Esophagus muscularis mucosa (tissue), 4 donors: ENCODE measurements around the gene RNF145. TPM values are rescaled to one million over a fixed set of nuclear protein-coding genes. Genes with fewer than 3 reads are reported as not detected.

ENCODE experiments used
- DNase-seq: peaks from one replicate; pipeline ENCODE4 v3.0.0-alpha.2; 2017; ENCODE audit errors: extremely low spot score
- H3K27ac ChIP-seq, 4 donors: fragments of 200-600 bp; sonication (generic); replicated peaks in 1 of 4; 1 replicate in 3 of 4; 2 replicates in 1 of 4; pipeline ENCODE4 v1.5.1; 2016 to 2019; ENCODE audit warnings: mild to moderate bottlenecking in 1 of 4
- H3K27me3 ChIP-seq, 4 donors: fragments of 200-600 bp; sonication (generic); one replicate each; pipeline versions ENCODE4 v1.5.1 to v1.6.0; 2016 to 2019
- H3K36me3 ChIP-seq, 4 donors: fragments of 200-600 bp; sonication (generic); one replicate each; pipeline ENCODE4 v1.5.1; 2016 to 2019
- H3K4me1 ChIP-seq, 4 donors: fragments of 200-600 bp; sonication (generic); one replicate each; pipeline ENCODE4 v1.5.1; 2016 to 2019
- H3K4me3 ChIP-seq, 4 donors: fragments of 200-600 bp; sonication (generic); 1 replicate in 2 of 4; 2 replicates in 2 of 4; pipeline ENCODE4 v1.5.1; 2016 to 2019; ENCODE audit warnings: mild to moderate bottlenecking in 4 of 4, moderate library complexity in 1 of 4
- H3K9me3 ChIP-seq, 4 donors: fragments of 200-600 bp; sonication (generic); 1 replicate in 3 of 4; 2 replicates in 1 of 4; pipeline ENCODE4 v1.5.1; 2016 to 2019
- EP300 ChIP-seq: sonication (generic); formaldehyde crosslinking; IDR thresholded peaks from one replicate; pipeline ENCODE4 v1.6.1; 2017; ENCODE audit warnings: antibody characterized with exemption
- POLR2A ChIP-seq: fragments of 450-650 bp; IDR thresholded peaks from one replicate; pipeline ENCODE4 v1.6.1; 2017; ENCODE audit warnings: antibody characterized with exemption, moderate library complexity, mild to moderate bottlenecking, low read depth
- POLR2AphosphoS5 ChIP-seq, 2 donors: sonication (generic); formaldehyde crosslinking; IDR thresholded peaks; one replicate each; pipeline ENCODE4 v1.6.1; 2017; ENCODE audit warnings: antibody characterized with exemption in 2 of 2
- WGBS: methylation state at CpG from one replicate; pipeline ENCODE4 v1.1.5; 2018; 5-methylcytosine and 5-hydroxymethylcytosine counted together
- intact Hi-C: fragments of 100-400 bp; cut with DNase I; formaldehyde crosslinking; loops from one replicate; pipeline ENCODE4 v1.15.1; 2023
- total RNA-seq, 4 donors: library from RNA; depleted of rRNA; stranded (reverse); fragments of >200 nt; gene quantifications; one replicate each; pipeline versions ENCODE4 v1.1.0 to v1.2.1, GENCODE V29; 2016
- TF ChIP-seq, protein P1 (sequence below), 3 experiments: fragments of 200-600 bp in 2 of 3; fragments of 450-650 bp in 1 of 3; sonication (generic) in 2 of 3; IDR thresholded peaks; one replicate each; pipeline ENCODE4 v1.5.1; 2017 to 2019; ENCODE audit warnings: antibody characterized with exemption in 3 of 3, mild to moderate bottlenecking in 2 of 3, moderate library complexity in 1 of 3

RNF145 gene, protein sequence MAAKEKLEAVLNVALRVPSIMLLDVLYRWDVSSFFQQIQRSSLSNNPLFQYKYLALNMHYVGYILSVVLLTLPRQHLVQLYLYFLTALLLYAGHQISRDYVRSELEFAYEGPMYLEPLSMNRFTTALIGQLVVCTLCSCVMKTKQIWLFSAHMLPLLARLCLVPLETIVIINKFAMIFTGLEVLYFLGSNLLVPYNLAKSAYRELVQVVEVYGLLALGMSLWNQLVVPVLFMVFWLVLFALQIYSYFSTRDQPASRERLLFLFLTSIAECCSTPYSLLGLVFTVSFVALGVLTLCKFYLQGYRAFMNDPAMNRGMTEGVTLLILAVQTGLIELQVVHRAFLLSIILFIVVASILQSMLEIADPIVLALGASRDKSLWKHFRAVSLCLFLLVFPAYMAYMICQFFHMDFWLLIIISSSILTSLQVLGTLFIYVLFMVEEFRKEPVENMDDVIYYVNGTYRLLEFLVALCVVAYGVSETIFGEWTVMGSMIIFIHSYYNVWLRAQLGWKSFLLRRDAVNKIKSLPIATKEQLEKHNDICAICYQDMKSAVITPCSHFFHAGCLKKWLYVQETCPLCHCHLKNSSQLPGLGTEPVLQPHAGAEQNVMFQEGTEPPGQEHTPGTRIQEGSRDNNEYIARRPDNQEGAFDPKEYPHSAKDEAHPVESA
- total RNA-seq: 10 to 100 TPM; 50.5 to 84.1 (median 63.9) TPM

DNA sequence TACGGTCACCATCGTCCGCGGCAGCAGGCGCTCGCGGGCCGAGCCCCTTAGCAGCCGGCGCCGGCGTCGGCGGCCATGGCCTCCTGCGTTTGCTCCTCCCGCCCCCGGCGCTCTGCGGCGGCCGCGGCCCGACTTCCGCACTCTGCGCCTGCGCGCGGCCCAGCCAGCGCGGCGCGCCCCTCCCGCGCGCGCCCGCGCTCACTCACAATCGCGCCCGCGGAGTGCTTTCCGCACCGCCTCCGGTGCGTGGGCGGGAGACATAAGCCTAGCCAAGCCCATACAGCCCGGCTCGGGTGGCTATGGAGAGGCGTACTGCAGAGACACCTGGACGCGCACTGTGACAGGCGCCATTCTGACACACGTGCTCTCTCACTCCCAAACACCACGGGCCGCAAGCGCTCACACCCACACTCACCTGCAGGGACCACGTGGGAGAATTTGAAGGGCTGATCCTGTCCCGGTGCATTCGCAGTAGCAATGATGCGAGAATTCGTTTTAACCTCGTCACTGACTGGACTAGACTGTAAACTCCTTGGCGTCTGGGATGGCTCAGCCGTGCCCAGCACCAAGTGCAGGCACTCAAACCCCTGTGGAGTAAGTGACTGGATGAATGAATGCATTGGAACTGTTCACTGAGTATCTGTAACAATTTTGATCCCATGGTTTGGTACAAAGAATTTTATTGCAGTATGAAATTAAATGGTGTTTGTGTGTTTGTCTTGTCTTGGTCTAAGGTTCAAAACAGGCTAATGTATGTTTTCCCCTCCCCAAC, at the start of gene RNF145:
TSS of gene RNF145 (minus strand) at position 116 of the 772 bp plus-strand sequence. CDS start 5,936 bp downstream, outside the sequence.
- TF ChIP-seq POLR2AphosphoS5 (IDR thresholded peaks at IDR 0.05) (peak; percentile 33 to 59), POLR2A (no peak), EP300 (no peak)
- TF ChIP-seq, protein P1, sequence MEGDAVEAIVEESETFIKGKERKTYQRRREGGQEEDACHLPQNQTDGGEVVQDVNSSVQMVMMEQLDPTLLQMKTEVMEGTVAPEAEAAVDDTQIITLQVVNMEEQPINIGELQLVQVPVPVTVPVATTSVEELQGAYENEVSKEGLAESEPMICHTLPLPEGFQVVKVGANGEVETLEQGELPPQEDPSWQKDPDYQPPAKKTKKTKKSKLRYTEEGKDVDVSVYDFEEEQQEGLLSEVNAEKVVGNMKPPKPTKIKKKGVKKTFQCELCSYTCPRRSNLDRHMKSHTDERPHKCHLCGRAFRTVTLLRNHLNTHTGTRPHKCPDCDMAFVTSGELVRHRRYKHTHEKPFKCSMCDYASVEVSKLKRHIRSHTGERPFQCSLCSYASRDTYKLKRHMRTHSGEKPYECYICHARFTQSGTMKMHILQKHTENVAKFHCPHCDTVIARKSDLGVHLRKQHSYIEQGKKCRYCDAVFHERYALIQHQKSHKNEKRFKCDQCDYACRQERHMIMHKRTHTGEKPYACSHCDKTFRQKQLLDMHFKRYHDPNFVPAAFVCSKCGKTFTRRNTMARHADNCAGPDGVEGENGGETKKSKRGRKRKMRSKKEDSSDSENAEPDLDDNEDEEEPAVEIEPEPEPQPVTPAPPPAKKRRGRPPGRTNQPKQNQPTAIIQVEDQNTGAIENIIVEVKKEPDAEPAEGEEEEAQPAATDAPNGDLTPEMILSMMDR (IDR thresholded peaks at IDR 0.05): no peak
- DNase-seq: peak; percentile 95
- 11% methylated on average over 5 of the region's 65 CpGs for WGBS
- H3K9me3 ChIP-seq: no peaks in the 10 kb centered on the region
- intact Hi-C loops: loop anchor here (2.0 kb wide), 1 partner anchor 53 kb away; the partner anchor contains the start of gene UBLCP1
- H3K4me3 ChIP-seq: peak within 1 kb of the TSS; percentile 96 to 99 (median 98)
- peaks cover 30 to 37% (median 36%) of the 10 kb centered on the region in 4 donors for H3K4me1 ChIP-seq
- H3K27ac ChIP-seq: peak within 1 kb of the TSS; percentile 94 to 98 (median 96)
- H3K36me3 ChIP-seq: no peaks in the 10 kb centered on the region
- no peaks in the 10 kb centered on the region for H3K27me3 ChIP-seq

- peaks cover 0 to 8% (median 8%) of the 10 kb centered on the region in 4 donors for H3K4me1 ChIP-seq
- TF ChIP-seq POLR2AphosphoS5 (IDR thresholded peaks at IDR 0.05): no peak
- no peak for TF ChIP-seq EP300
- no peak for TF ChIP-seq POLR2A
- TF ChIP-seq, protein P1 (IDR thresholded peaks at IDR 0.05): no peak
- no peaks in the 10 kb centered on the region for H3K36me3 ChIP-seq
- H3K27ac ChIP-seq: no peak overlapping the region
- H3K27me3 ChIP-seq: peaks cover 0 to 28% (median 0%) of the 10 kb centered on the region in 4 donors
- H3K4me3 ChIP-seq: no peak overlapping the region
- 91% methylated on average over 2 of the region's 2 CpGs for WGBS
- no peaks in the 10 kb centered on the region for H3K9me3 ChIP-seq
- intact Hi-C loops: no loop called here
- no peak for DNase-seq
Measured at GRCh38 chr5:159258361-159258760, 49.0 kb upstream of the RNF145 start.

DNA sequence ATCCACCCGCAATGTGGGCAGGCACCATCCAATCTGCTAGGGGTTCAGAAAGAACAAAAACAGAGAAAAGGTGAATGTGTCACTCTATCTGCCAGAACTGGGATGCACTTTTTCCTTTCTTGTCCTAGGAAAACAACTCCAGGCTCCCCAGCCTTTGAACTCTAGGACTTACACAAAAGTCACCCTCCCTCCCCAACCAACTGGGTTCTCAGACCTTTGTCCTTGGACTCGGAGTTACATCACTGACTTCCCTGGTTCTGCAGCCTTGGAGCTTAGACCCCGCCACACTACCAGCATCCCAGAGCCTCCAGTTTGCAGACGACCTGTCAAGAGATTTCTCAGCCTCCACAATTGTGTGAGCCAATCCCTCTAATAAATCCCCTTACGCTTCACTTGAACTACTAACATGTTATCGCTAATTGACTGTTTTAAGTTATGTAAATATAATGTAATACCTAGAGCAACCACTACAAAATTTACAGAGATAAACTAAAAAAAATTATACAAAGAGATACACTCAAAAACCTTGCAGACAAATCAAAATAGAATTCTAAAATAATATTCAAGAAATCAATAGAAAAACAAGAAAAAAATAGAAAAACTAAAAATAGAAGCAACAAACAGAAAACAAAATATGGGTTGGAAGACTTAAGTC, 48.4 kb upstream of the RNF145 start:
- 81% methylated on average over 6 of the region's 6 CpGs for WGBS
- Histone ChIP-seq H3K27ac (no peak overlapping the region), H3K9me3 (no peaks in the 10 kb centered on the region), H3K4me3 (no peak overlapping the region), H3K27me3 (peaks cover 0 to 28% (median 0%) of the 10 kb centered on the region in 4 donors), H3K4me1 (peaks cover 0 to 8% (median 8%) of the 10 kb centered on the region in 4 donors), H3K36me3 (no peaks in the 10 kb centered on the region)
- TF ChIP-seq EP300 (no peak), POLR2AphosphoS5 (IDR thresholded peaks at IDR 0.05) (no peak), POLR2A (no peak)
- TF ChIP-seq, protein P1 (IDR thresholded peaks at IDR 0.05): no peak
- intact Hi-C loops: no loop called here
- no peak for DNase-seq

- H3K27me3 ChIP-seq: peaks cover 0 to 28% (median 0%) of the 10 kb centered on the region in 4 donors
- no peak for TF ChIP-seq POLR2AphosphoS5 (IDR thresholded peaks at IDR 0.05)
- TF ChIP-seq, protein P1 (IDR thresholded peaks at IDR 0.05): no peak
- intact Hi-C loops: no loop called here
Measured at GRCh38 chr5:159257007-159257406, 47.7 kb upstream of the RNF145 start.

More at GRCh38 chr5:159257007-159257406, 47.7 kb upstream of the RNF145 start:
- H3K4me3 ChIP-seq: no peak overlapping the region
- no peaks in the 10 kb centered on the region for H3K9me3 ChIP-seq
- no peak overlapping the region for H3K27ac ChIP-seq
- peaks cover 0 to 2% (median 1%) of the 10 kb centered on the region in 4 donors for H3K4me1 ChIP-seq
- no peaks in the 10 kb centered on the region for H3K36me3 ChIP-seq
- DNase-seq: no peak
